Ishikawa (cell line): ENCODE results near the gene ZBTB47.

Experiments used
- CEBPB ChIP-seq: IDR thresholded peaks from 2 replicates; pipeline ENCODE4 v1.6.1; 2012
- EP300 ChIP-seq: IDR thresholded peaks from 2 replicates; pipeline ENCODE4 v1.6.1; 2012; ENCODE audit warnings: borderline replicate concordance
- NFIC ChIP-seq: IDR thresholded peaks from 2 replicates; pipeline ENCODE4 v1.6.1; 2012
- RAD21 ChIP-seq: IDR thresholded peaks from 2 replicates; pipeline ENCODE4 v1.6.1; 2012; ENCODE audit warnings: low read depth
- TAF1 ChIP-seq: IDR thresholded peaks from 2 replicates; pipeline ENCODE4 v1.6.1; 2012; ENCODE audit warnings: low read depth, mild to moderate bottlenecking
- TCF12 ChIP-seq: IDR thresholded peaks from 2 replicates; pipeline ENCODE4 v1.6.1; 2012; ENCODE audit warnings: low read depth
- TEAD4 ChIP-seq: IDR thresholded peaks from 2 replicates; pipeline ENCODE4 v1.6.1; 2012
- YY1 ChIP-seq: IDR thresholded peaks from 2 replicates; pipeline ENCODE4 v1.6.1; 2012; ENCODE audit warnings: low read depth
- ZBTB7A ChIP-seq: IDR thresholded peaks from 2 replicates; pipeline ENCODE4 v1.6.1; 2012; ENCODE audit warnings: low read depth
- TF ChIP-seq, protein P1 (sequence below): IDR thresholded peaks from 2 replicates; pipeline ENCODE4 v1.6.1; 2012
- TF ChIP-seq, protein P2 (sequence below): IDR thresholded peaks from 2 replicates; pipeline ENCODE4 v1.6.1; 2012
- TF ChIP-seq, protein P3 (sequence below): IDR thresholded peaks from 2 replicates; pipeline ENCODE4 v1.6.1; 2012; ENCODE audit warnings: low read depth, mild to moderate bottlenecking

DNA sequence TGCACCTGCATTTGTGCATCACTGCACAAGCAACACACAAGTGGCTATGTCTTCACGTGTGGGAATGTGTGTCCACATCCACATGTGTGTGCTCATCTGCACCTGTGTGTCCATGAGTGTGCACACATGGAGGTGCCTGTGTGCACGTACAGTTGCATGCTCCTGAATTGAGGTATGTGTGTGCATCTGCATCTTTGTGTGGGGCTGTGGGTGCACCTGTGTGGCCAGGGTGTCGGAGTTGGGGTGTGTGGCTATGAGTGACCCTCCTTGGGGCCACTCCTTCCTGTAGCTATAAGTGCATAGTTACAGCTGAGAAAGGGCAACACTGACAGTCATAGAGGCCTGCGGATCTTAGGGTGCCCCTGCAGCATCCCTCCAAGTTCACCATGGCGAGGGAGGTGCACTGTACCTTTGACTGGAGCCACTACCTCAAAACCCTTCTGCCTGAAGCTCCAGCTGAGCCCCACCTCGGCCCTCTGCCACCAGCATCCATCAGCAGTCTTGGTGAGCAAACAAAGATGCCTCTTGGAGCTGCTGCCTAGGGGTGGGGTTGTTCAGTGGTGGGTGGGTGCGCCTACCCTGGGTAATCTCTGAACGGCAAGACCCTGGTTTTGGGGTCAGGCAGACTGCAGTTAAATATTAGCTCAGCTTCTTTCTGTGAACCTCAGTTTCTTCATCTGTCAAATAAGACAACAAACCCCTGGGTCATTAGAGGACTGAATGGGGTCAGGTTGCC is 54.3 kb downstream of the ZBTB47 start:
- TF ChIP-seq TCF12, result no peak
- no peak for TF ChIP-seq NFIC
- no peak for TF ChIP-seq YY1
- TF ChIP-seq CEBPB, result no peak
- TF ChIP-seq, protein P1, sequence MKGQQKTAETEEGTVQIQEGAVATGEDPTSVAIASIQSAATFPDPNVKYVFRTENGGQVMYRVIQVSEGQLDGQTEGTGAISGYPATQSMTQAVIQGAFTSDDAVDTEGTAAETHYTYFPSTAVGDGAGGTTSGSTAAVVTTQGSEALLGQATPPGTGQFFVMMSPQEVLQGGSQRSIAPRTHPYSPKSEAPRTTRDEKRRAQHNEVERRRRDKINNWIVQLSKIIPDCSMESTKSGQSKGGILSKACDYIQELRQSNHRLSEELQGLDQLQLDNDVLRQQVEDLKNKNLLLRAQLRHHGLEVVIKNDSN, result no peak
- TF ChIP-seq RAD21, result no peak
- TF ChIP-seq ZBTB7A, result no peak
- no peak for TF ChIP-seq TAF1
- TF ChIP-seq EP300, result no peak
- TF ChIP-seq, protein P2, sequence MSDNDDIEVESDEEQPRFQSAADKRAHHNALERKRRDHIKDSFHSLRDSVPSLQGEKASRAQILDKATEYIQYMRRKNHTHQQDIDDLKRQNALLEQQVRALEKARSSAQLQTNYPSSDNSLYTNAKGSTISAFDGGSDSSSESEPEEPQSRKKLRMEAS, result no peak
- TF ChIP-seq, protein P3, sequence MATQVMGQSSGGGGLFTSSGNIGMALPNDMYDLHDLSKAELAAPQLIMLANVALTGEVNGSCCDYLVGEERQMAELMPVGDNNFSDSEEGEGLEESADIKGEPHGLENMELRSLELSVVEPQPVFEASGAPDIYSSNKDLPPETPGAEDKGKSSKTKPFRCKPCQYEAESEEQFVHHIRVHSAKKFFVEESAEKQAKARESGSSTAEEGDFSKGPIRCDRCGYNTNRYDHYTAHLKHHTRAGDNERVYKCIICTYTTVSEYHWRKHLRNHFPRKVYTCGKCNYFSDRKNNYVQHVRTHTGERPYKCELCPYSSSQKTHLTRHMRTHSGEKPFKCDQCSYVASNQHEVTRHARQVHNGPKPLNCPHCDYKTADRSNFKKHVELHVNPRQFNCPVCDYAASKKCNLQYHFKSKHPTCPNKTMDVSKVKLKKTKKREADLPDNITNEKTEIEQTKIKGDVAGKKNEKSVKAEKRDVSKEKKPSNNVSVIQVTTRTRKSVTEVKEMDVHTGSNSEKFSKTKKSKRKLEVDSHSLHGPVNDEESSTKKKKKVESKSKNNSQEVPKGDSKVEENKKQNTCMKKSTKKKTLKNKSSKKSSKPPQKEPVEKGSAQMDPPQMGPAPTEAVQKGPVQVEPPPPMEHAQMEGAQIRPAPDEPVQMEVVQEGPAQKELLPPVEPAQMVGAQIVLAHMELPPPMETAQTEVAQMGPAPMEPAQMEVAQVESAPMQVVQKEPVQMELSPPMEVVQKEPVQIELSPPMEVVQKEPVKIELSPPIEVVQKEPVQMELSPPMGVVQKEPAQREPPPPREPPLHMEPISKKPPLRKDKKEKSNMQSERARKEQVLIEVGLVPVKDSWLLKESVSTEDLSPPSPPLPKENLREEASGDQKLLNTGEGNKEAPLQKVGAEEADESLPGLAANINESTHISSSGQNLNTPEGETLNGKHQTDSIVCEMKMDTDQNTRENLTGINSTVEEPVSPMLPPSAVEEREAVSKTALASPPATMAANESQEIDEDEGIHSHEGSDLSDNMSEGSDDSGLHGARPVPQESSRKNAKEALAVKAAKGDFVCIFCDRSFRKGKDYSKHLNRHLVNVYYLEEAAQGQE, result no peak
- no peak for TF ChIP-seq TEAD4
